IPS-NIHi7 (cell line): ENCODE results near the gene PTPRU.

Experiments used
- DNase-seq: peaks from one replicate; pipeline ENCODE4 v3.0.0; 2012; ENCODE audit warnings: mixed read lengths; ENCODE audit errors: extremely low spot score

Gene PTPRU

GRCh38 chr1:29332204-29332603 lies 95.9 kb downstream of the PTPRU start:
- DNase-seq, result peak; percentile 77

GRCh38 chr1:29333008-29333407 lies 96.7 kb downstream of the PTPRU start:
- no peak for DNase-seq

- no peak for DNase-seq
Measured at GRCh38 chr1:29335573-29335972, 99.3 kb downstream of the PTPRU start.

- DNase-seq, result no peak
Measured at GRCh38 chr1:29338908-29339575, 102.7 kb downstream of the PTPRU start.

GRCh38 chr1:29341936-29342335 lies 105.6 kb downstream of the PTPRU start:
- DNase-seq, result no peak

- DNase-seq, result no peak
Measured at GRCh38 chr1:29342351-29342750, 106.0 kb downstream of the PTPRU start.

GRCh38 chr1:29342983-29343382 lies 106.7 kb downstream of the PTPRU start:
- DNase-seq, result no peak

GRCh38 chr1:29343476-29343875 lies 107.2 kb downstream of the PTPRU start:
- no peak for DNase-seq

GRCh38 chr1:29343908-29344307 lies 107.6 kb downstream of the PTPRU start:
- no peak for DNase-seq

- DNase-seq, result no peak
Measured at GRCh38 chr1:29344336-29344735, 108.0 kb downstream of the PTPRU start.

- DNase-seq, result no peak
Measured at GRCh38 chr1:29346576-29346975, 110.3 kb downstream of the PTPRU start.

GRCh38 chr1:29349871-29350491 lies 113.7 kb downstream of the PTPRU start:
- peak; percentile 28 for DNase-seq

- no peak for DNase-seq
Measured at GRCh38 chr1:29352719-29353420, 116.5 kb downstream of the PTPRU start.

- DNase-seq, result no peak
Measured at GRCh38 chr1:29354511-29355098, 118.3 kb downstream of the PTPRU start.

GRCh38 chr1:29355375-29355774 lies 119.1 kb downstream of the PTPRU start:
- DNase-seq, result no peak

GRCh38 chr1:29356663-29357062 lies 120.3 kb downstream of the PTPRU start:
- peak; percentile 95 for DNase-seq

GRCh38 chr1:29357452-29357851 lies 121.1 kb downstream of the PTPRU start:
- DNase-seq, result no peak

- DNase-seq, result no peak
Measured at GRCh38 chr1:29358183-29358582, 121.9 kb downstream of the PTPRU start.

- DNase-seq, result no peak
Measured at GRCh38 chr1:29360768-29361167, 124.4 kb downstream of the PTPRU start.

GRCh38 chr1:29361686-29362085 lies 125.4 kb downstream of the PTPRU start:
- no peak for DNase-seq

- no peak for DNase-seq
Measured at GRCh38 chr1:29362116-29362515, 125.8 kb downstream of the PTPRU start.

GRCh38 chr1:29362764-29363163 lies 126.4 kb downstream of the PTPRU start:
- DNase-seq, result no peak

GRCh38 chr1:29363536-29363935 lies 127.2 kb downstream of the PTPRU start:
- DNase-seq, result no peak
